OCI-LY3 (cell line): ENCODE measurements around the gene SLC24A1.

Source experiments
- H2AFZ ChIP-seq: fragments of 200-600, 300-600 bp; shearing (Covaris generic); 2 replicates; pipeline ENCODE4 v1.6.0; 2014; ENCODE audit warnings: antibody characterized with exemption, low read depth, low read length
- H3K27ac ChIP-seq: fragments of 200-600, 300-600 bp; sonication (generic); 2 replicates; pipeline ENCODE4 v1.5.1; 2014; ENCODE audit warnings: mild to moderate bottlenecking, low read length, moderate library complexity, mixed read lengths
- H3K27me3 ChIP-seq: fragments of 200-600, 300-600 bp; sonication (generic); 2 replicates; pipeline ENCODE4 v1.6.1; 2014; ENCODE audit warnings: low read depth, low read length, mixed read lengths
- H3K36me3 ChIP-seq: fragments of 200-600, 300-600 bp; sonication (generic); replicated peaks from 2 replicates; pipeline ENCODE3; 2014; ENCODE audit warnings: low read depth, low read length, mixed read lengths
- H3K4me1 ChIP-seq: fragments of 300-600, 200-600 bp; sonication (generic); 2 replicates; pipeline ENCODE4 v1.6.1; 2014; ENCODE audit warnings: low read length, mixed read lengths
- H3K4me2 ChIP-seq: fragments of 200-600, 300-600 bp; sonication (generic); 2 replicates; pipeline ENCODE4 v1.6.1; 2014; ENCODE audit warnings: low read length, mixed read lengths
- H3K4me3 ChIP-seq: fragments of 300-600, 200-600 bp; sonication (generic); 2 replicates; pipeline ENCODE4 v1.5.1; 2014; ENCODE audit warnings: antibody characterized with exemption, mild to moderate bottlenecking, low read length, moderate library complexity
- H3K79me2 ChIP-seq: fragments of 300-600, 200-600 bp; shearing (Covaris generic); 2 replicates; pipeline ENCODE4 v1.6.1; 2014; ENCODE audit warnings: mild to moderate bottlenecking, low read length, mixed read lengths
- H3K9ac ChIP-seq: fragments of 300-600, 200-600 bp; shearing (Covaris generic); 2 replicates; pipeline ENCODE4 v1.6.0; 2014; ENCODE audit warnings: mild to moderate bottlenecking, low read length, moderate library complexity
- H3K9me3 ChIP-seq: fragments of 200-600, 300-600 bp; shearing (Covaris generic); 2 replicates; pipeline ENCODE4 v1.6.1; 2014; ENCODE audit warnings: low read length, mixed read lengths; ENCODE audit not compliant: insufficient read depth
- H4K20me1 ChIP-seq: fragments of 200-600, 300-600 bp; sonication (generic); 2 replicates; pipeline ENCODE4 v1.6.1; 2016; ENCODE audit warnings: low read length, mixed read lengths; ENCODE audit not compliant: insufficient read depth
- CTCF ChIP-seq: fragments of 200-600, 300-600 bp; sonication (generic); IDR thresholded peaks from 2 replicates; pipeline ENCODE4 v1.5.1; 2014; ENCODE audit warnings: antibody characterized with exemption, low read length, low read depth
- EZH2phosphoT487 ChIP-seq: fragments of 200-600 bp; shearing (Covaris generic); IDR thresholded peaks from 2 replicates; pipeline ENCODE4 v1.6.1; 2018; ENCODE audit warnings: antibody characterized with exemption, mixed run types, low read depth

Gene SLC24A1

GRCh38 chr15:65610871-65611718 is 10.6 kb upstream of the SLC24A1 start, which contains the start of gene INTS14:
TSS of gene INTS14 (minus strand) at chr15:65611131. CDS start at chr15:65607380, 3,751 bp downstream.
- peaks cover 4% of the 10 kb centered on the region for H3K36me3 ChIP-seq
- peak within 1 kb of the TSS; percentile 44 for H3K27ac ChIP-seq
- H3K27me3 ChIP-seq, result peaks cover 10% of the 10 kb centered on the region
- H3K4me1 ChIP-seq, result peaks cover 16% of the 10 kb centered on the region
- H3K9ac ChIP-seq, result peak within 1 kb of the TSS; percentile 80
- peak; percentile 65 for TF ChIP-seq CTCF
- TF ChIP-seq EZH2phosphoT487, result no peak
- peak within 1 kb of the TSS; percentile 83 for H3K4me3 ChIP-seq
- no peaks in the 10 kb centered on the region for H3K9me3 ChIP-seq
- H3K4me2 ChIP-seq, result peak within 1 kb of the TSS; percentile 88
- H3K79me2 ChIP-seq, result peaks cover 19% of the 10 kb centered on the region
- H2AFZ ChIP-seq, result peak within 1 kb of the TSS; percentile 99
- H4K20me1 ChIP-seq, result no peaks in the 10 kb centered on the region

- Histone ChIP-seq H2AFZ (no peak overlapping the region), H3K4me3 (peak overlapping the region; percentile 83)
Measured at GRCh38 chr15:65611888-65612615, 9.7 kb upstream of the SLC24A1 start.

GRCh38 chr15:65612616-65612946 is 9.2 kb upstream of the SLC24A1 start:
- Histone ChIP-seq H3K4me2 (no peak overlapping the region), H3K9me3 (no peaks in the 10 kb centered on the region), H3K36me3 (no peaks in the 10 kb centered on the region), H3K9ac (no peak overlapping the region), H3K27ac (no peak overlapping the region), H3K27me3 (peaks cover 10% of the 10 kb centered on the region), H2AFZ (no peak overlapping the region), H4K20me1 (no peaks in the 10 kb centered on the region), H3K4me3 (no peak overlapping the region), H3K4me1 (peaks cover 16% of the 10 kb centered on the region), H3K79me2 (peaks cover 19% of the 10 kb centered on the region)
- TF ChIP-seq EZH2phosphoT487 (no peak), CTCF (no peak)

More at GRCh38 chr15:65611888-65612615, 9.7 kb upstream of the SLC24A1 start:
- Histone ChIP-seq H3K9ac (peak overlapping the region; percentile 80), H3K9me3 (no peaks in the 10 kb centered on the region), H3K27ac (no peak overlapping the region), H3K79me2 (peaks cover 19% of the 10 kb centered on the region), H3K27me3 (peaks cover 10% of the 10 kb centered on the region), H3K4me1 (peaks cover 16% of the 10 kb centered on the region), H3K36me3 (peaks cover under 1% of the 10 kb centered on the region), H4K20me1 (no peaks in the 10 kb centered on the region), H3K4me2 (peak overlapping the region; percentile 88)
- TF ChIP-seq CTCF, result no peak
- no peak for TF ChIP-seq EZH2phosphoT487
